ENCODE results near the gene ACBD6. TPM values are rescaled to one million over a fixed set of nuclear protein-coding genes. Genes with fewer than 3 reads are reported as not detected.

ACBD6 gene
- total and polyA plus RNA-seq, 10 of the 15 experiments (the other 5 are each of a cell fraction or from before 2014, with no cell fraction given): 15.0 to 67.3 (median 55.0) TPM

- peaks cover 13% of the 10 kb centered on the region for H3K9me3 ChIP-seq (replicated peaks; ENCODE audit: control insufficient read depth, insufficient read depth, low read length)
- TF ChIP-seq POLR2A (IDR thresholded peaks at IDR 0.05; ENCODE audit: low read depth, low read length): no peak
- no peak for TF ChIP-seq KLF5 (IDR thresholded peaks at IDR 0.05; ENCODE audit: partially characterized antibody)
- no peak for TF ChIP-seq SMAD1 (IDR thresholded peaks at IDR 0.05; ENCODE audit: low read depth, partially characterized antibody)
- TF ChIP-seq STAT1 (conservative IDR thresholded peaks at IDR 0.05): no peak
- H3K27ac ChIP-seq (ENCODE audit: control insufficient read depth, insufficient read depth): no peak overlapping the region
- intact Hi-C loops (cut with micrococcal nuclease; ENCODE audit: unreplicated experiment) (no loop called here), in situ Hi-C loops (cut with MboI) (no loop called here)
- ChIA-PET SMC1A (ENCODE audit: uncharacterized antibody, unreplicated experiment) (interaction anchor here (0.6 kb wide), 1 partner anchor 125 kb away, joined by 3 read pairs; no protein-coding TSS in a partner anchor), RAD21 (ENCODE audit: unreplicated experiment) (no interaction called here), CTCF (no interaction called here), POLR2A (no interaction called here)
- no peak for DNase-seq (ENCODE audit: low read depth, low spot score)
- 100% methylated on average over 3 of the region's 3 CpGs for WGBS (ENCODE audit: insufficient coverage, insufficient replicate concordance, low lambda C conversion rate, missing lambda C conversion rate)
- H3K4me2 ChIP-seq (ENCODE audit: control insufficient read depth, insufficient read depth): no peak overlapping the region
- H3K4me3 ChIP-seq: no peak overlapping the region
- no peaks in the 10 kb centered on the region for H3K27me3 ChIP-seq (replicated peaks in 1 of 2; ENCODE audit: control insufficient read depth in 2 of 2, insufficient read depth in 2 of 2, low read length in 1 of 2)
- BruUV-seq (replicated peaks): no TSS peak
- peaks cover 2% of the 10 kb centered on the region for H3K79me2 ChIP-seq (ENCODE audit: control insufficient read depth, insufficient read depth, low read length)
- peaks cover 0 to 2% of the 10 kb centered on the region in 2 experiments; a peak in 1 of 4 replicates for H3K36me3 ChIP-seq (ENCODE audit: control insufficient read depth in 2 of 2, insufficient read depth in 2 of 2, low read length in 1 of 2)
- no peak overlapping the region for H3K9ac ChIP-seq (ENCODE audit: control insufficient read depth, insufficient read depth, low read length)
- no peak for ATAC-seq
- FAIRE-seq: no peak
- no peak overlapping the region for H2AFZ ChIP-seq (ENCODE audit: control insufficient read depth, low read depth, low read length)
- H3K4me1 ChIP-seq (ENCODE audit: control insufficient read depth, insufficient read depth, low read length): no peaks in the 10 kb centered on the region
- no peaks in the 10 kb centered on the region for H4K20me1 ChIP-seq (ENCODE audit: control insufficient read depth, insufficient read depth)
These were observed 125.6 kb downstream of the ACBD6 start for GRCh38 chr1:180376800-180377199.

- CTCF ChIA-PET: no interaction called here
- FAIRE-seq: no peak
- BruUV-seq (replicated peaks): no TSS peak
- in situ Hi-C loops (cut with MboI) (no loop called here), intact Hi-C loops (cut with micrococcal nuclease; ENCODE audit: unreplicated experiment) (no loop called here)
- SMC1A ChIA-PET (ENCODE audit: uncharacterized antibody, unreplicated experiment): interaction anchor here (0.9 kb wide), 1 partner anchor 30 kb away, joined by 4 read pairs; no protein-coding TSS in a partner anchor
- Histone ChIP-seq H3K27me3 (replicated peaks in 1 of 2; ENCODE audit: control insufficient read depth in 2 of 2, insufficient read depth in 2 of 2, low read length in 1 of 2) (no peaks in the 10 kb centered on the region), H3K9ac (ENCODE audit: control insufficient read depth, insufficient read depth, low read length) (no peak overlapping the region), H4K20me1 (ENCODE audit: control insufficient read depth, insufficient read depth) (no peaks in the 10 kb centered on the region), H3K27ac (ENCODE audit: control insufficient read depth, insufficient read depth) (no peak overlapping the region), H3K9me3 (replicated peaks; ENCODE audit: control insufficient read depth, insufficient read depth, low read length) (peaks cover 13% of the 10 kb centered on the region), H3K4me2 (ENCODE audit: control insufficient read depth, insufficient read depth) (no peak overlapping the region), H3K4me3 (no peak overlapping the region), H3K79me2 (ENCODE audit: control insufficient read depth, insufficient read depth, low read length) (peaks cover 2% of the 10 kb centered on the region), H2AFZ (ENCODE audit: control insufficient read depth, low read depth, low read length) (no peak overlapping the region), H3K4me1 (ENCODE audit: control insufficient read depth, insufficient read depth, low read length) (no peaks in the 10 kb centered on the region), H3K36me3 (ENCODE audit: control insufficient read depth in 2 of 2, insufficient read depth in 2 of 2, low read length in 1 of 2) (peaks cover 0 to 2% of the 10 kb centered on the region in 2 experiments; a peak in 1 of 4 replicates)
- WGBS (ENCODE audit: insufficient coverage, insufficient replicate concordance, low lambda C conversion rate, missing lambda C conversion rate): 96% methylated on average over 1 of the region's 1 CpG
- RAD21 ChIA-PET (ENCODE audit: unreplicated experiment): no interaction called here
- TF ChIP-seq NR2C2 (IDR thresholded peaks at IDR 0.05; ENCODE audit: borderline replicate concordance, control insufficient read depth, insufficient read length, low read depth) (no peak), MXI1 (IDR thresholded peaks at IDR 0.05; ENCODE audit: low read depth, low read length) (no peak)
- POLR2A ChIA-PET: no interaction called here
- no peak for ATAC-seq
- no peak for DNase-seq (ENCODE audit: low read depth, low spot score)
These were observed 126.1 kb downstream of the ACBD6 start for GRCh38 chr1:180376253-180376652.

All from GM12878 (cell line).